HepG2 (cell line): ENCODE measurements around the gene P2RY11. TPM values are rescaled to one million over a fixed set of nuclear protein-coding genes. Genes with fewer than 3 reads are reported as not detected.

Experiments used
- ATAC-seq: fragments of 200-7000 bp; cut with Tn5 transposase; 3 replicates; pipeline ENCODE4 v1.9.1; 2020; ENCODE audit warnings: mild to moderate bottlenecking, moderate library complexity
- BruUV-seq: library from RNA; stranded (reverse); fragments of 400-500 nt; replicated peaks from 2 replicates; lab custom pipeline; 2021; lab: Mats Ljungman, UMichigan
- CTCF ChIA-PET: fragments of 300-600 bp; formaldehyde crosslinking; extraction: SDS; loops from one replicate; lab custom pipeline; 2021; ENCODE audit warnings: low total read pairs, inconsistent platforms, low intra/inter-chr PET ratio; lab: Yijun Ruan, JAX
- POLR2A ChIA-PET: fragments of 350-600 bp; sonication (Branson Sonifier 250); formaldehyde crosslinking; loops from one replicate; lab custom pipeline; 2020; ENCODE audit warnings: antibody characterized with exemption, inconsistent platforms; lab: Yijun Ruan, JAX
- DNase-seq: peaks from one replicate; pipeline ENCODE4 v3.0.0-alpha.2; 2015; ENCODE audit warnings: low spot score
- FAIRE-seq: peaks from 3 replicates; lab custom pipeline; 2011; peaks lifted over from hg19 to GRCh38; lab: Jason Lieb, UNC
- H2AFZ ChIP-seq: one replicate; pipeline ENCODE4 v1.6.1; 2011; ENCODE audit warnings: low read length, inconsistent platforms
- H3K27ac ChIP-seq: fragments of 300-600 bp; 3 replicates; pipeline ENCODE4 v1.8.0; 2011; ENCODE audit warnings: mixed run types, mild to moderate bottlenecking, mixed read lengths, low read length, inconsistent platforms; ENCODE audit not compliant: insufficient read depth; ENCODE audit errors: extremely low read length
- H3K27me3 ChIP-seq, 2 experiments: fragments of 200-600 bp in 1 of 2; 2 replicates in 1 of 2; 3 replicates in 1 of 2; pipeline versions ENCODE4 v1.6.0 to v1.8.0; 2011; ENCODE audit warnings: low read length in 2 of 2, mild to moderate bottlenecking in 2 of 2, moderate library complexity in 2 of 2, inconsistent platforms in 1 of 2; ENCODE audit not compliant: insufficient read depth in 2 of 2, control insufficient read depth in 1 of 2
- H3K36me3 ChIP-seq, 2 experiments: fragments of 200-600 bp in 1 of 2; replicated peaks in 1 of 2; 2 replicates in 1 of 2; 3 replicates in 1 of 2; pipeline versions ENCODE4 v1.5.1 to v1.8.0; 2011; ENCODE audit warnings: low read length in 2 of 2, inconsistent platforms in 1 of 2; ENCODE audit not compliant: insufficient read depth in 2 of 2, control insufficient read depth in 1 of 2
- H3K4me1 ChIP-seq: 2 replicates; pipeline ENCODE4 v1.5.1; 2012; ENCODE audit warnings: low read length, inconsistent platforms; ENCODE audit not compliant: insufficient read depth
- H3K4me2 ChIP-seq: 2 replicates; pipeline ENCODE4 v1.6.0; 2011; ENCODE audit warnings: low read depth, low read length, inconsistent platforms
- H3K4me3 ChIP-seq, 3 experiments: fragments of 200-600 bp in 1 of 3; sonication (generic), shearing (Covaris generic) in 1 of 3; replicated peaks in 1 of 3; 2 replicates each; pipeline ENCODE4 v1.5.1; 2011 to 2016; ENCODE audit warnings: low read length in 3 of 3, inconsistent platforms in 2 of 3, low read depth in 2 of 3, mild to moderate bottlenecking in 2 of 3, control low read depth in 1 of 3, mixed read lengths in 1 of 3; ENCODE audit not compliant: insufficient read depth in 1 of 3
- H3K79me2 ChIP-seq: one replicate; pipeline ENCODE4 v1.6.1; 2011; ENCODE audit warnings: low read length, inconsistent platforms; ENCODE audit not compliant: insufficient read depth
- H3K9ac ChIP-seq: 2 replicates; pipeline ENCODE4 v1.6.0; 2011; ENCODE audit warnings: mild to moderate bottlenecking, low read depth, low read length, inconsistent platforms; ENCODE audit not compliant: insufficient read depth
- H3K9me3 ChIP-seq: 2 replicates; pipeline ENCODE4 v1.5.1; 2012; ENCODE audit warnings: mild to moderate bottlenecking, low read length
- H4K20me1 ChIP-seq: 2 replicates; pipeline ENCODE4 v1.6.0; 2011; ENCODE audit warnings: inconsistent platforms, mild to moderate bottlenecking, low read length, moderate library complexity; ENCODE audit not compliant: insufficient read depth
- CEBPB ChIP-seq: IDR thresholded peaks from 2 replicates; pipeline ENCODE4 v1.6.1; 2011; ENCODE audit warnings: low read depth, low read length, improper control_type of control experiment, borderline replicate concordance
- EZH2 ChIP-seq: conservative IDR thresholded peaks from 2 replicates; pipeline ENCODE4 v1.6.1; 2012; ENCODE audit warnings: mild to moderate bottlenecking, low read depth, low read length, moderate library complexity
- GLI4 ChIP-seq: sonication (generic); formaldehyde crosslinking; IDR thresholded peaks from 2 replicates; pipeline ENCODE4 v1.5.1; 2020; ENCODE audit warnings: missing genetic modification reagents, mild to moderate bottlenecking, moderate library complexity, borderline replicate concordance
- MAFF ChIP-seq: IDR thresholded peaks from 2 replicates; pipeline ENCODE4 v1.6.1; 2011; ENCODE audit warnings: low read depth, low read length, improper control_type of control experiment
- POLR2A ChIP-seq, 2 experiments: IDR thresholded peaks; 2 replicates each; pipeline ENCODE4 v1.6.1; 2011; ENCODE audit warnings: low read depth in 2 of 2, low read length in 2 of 2, mild to moderate bottlenecking in 1 of 2, moderate library complexity in 1 of 2; ENCODE audit not compliant: insufficient read depth in 1 of 2
- SAP130 ChIP-seq: IDR thresholded peaks from 2 replicates; pipeline ENCODE4 v1.6.1; 2016; ENCODE audit warnings: low read depth
- TRIM24 ChIP-seq: sonication (generic); formaldehyde crosslinking; IDR thresholded peaks from 2 replicates; pipeline ENCODE4 v1.8.0; 2022; ENCODE audit warnings: mild to moderate bottlenecking, missing genetic modification reagents
- ZMAT5 ChIP-seq: sonication (generic); formaldehyde crosslinking; IDR thresholded peaks from 2 replicates; pipeline ENCODE4 v1.5.0; 2020; ENCODE audit warnings: mild to moderate bottlenecking, low read depth, missing genetic modification reagents, borderline replicate concordance
- ZNF143 ChIP-seq: sonication (generic); formaldehyde crosslinking; IDR thresholded peaks from 2 replicates; pipeline ENCODE4 v1.4.0; 2020; ENCODE audit warnings: missing genetic modification reagents
- WGBS: methylation state at CpG from one replicate; pipeline ENCODE4 v1.1.6; 2017; ENCODE audit warnings: low lambda C conversion rate; 5-methylcytosine and 5-hydroxymethylcytosine counted together
- in situ Hi-C: cut with HindIII; loops from 2 replicates; pipeline ENCODE4 v1.10.0; 2017; ENCODE audit warnings: low pct_unique_long_range_greater_than_20kb; ENCODE audit not compliant: extremely low pct_ligation_motif_present
- intact Hi-C: fragments of 100-400 bp; cut with micrococcal nuclease; formaldehyde crosslinking; loops from one replicate; pipeline ENCODE4 v1.10.0; 2022; ENCODE audit not compliant: unreplicated experiment
- polyA plus RNA-seq, 8 experiments: library from polyadenylated mRNA; depleted of rRNA in 3 of 8; stranded (reverse) in 7 of 8; unstranded in 1 of 8; fragments of >200 nt; fragmentation: Illumina TruSeq in 4 of 8; extraction: Trizol in 4 of 8; gene quantifications; 2 replicates each; pipeline versions ENCODE4 v1.2.1 to v1.2.3, GENCODE V29; 2011 to 2016; ENCODE audit warnings: low read depth in 4 of 8, missing spikeins in 1 of 8, mixed read lengths in 1 of 8; ENCODE audit not compliant: insufficient read depth in 1 of 8
- total RNA-seq, 5 experiments: library from RNA; depleted of rRNA; stranded (reverse); fragments of >200 nt; fragmentation: Illumina TruSeq; extraction: Trizol; gene quantifications; 2 replicates each; pipeline ENCODE4 v1.2.3, GENCODE V29; 2016; ENCODE audit warnings: low read depth in 1 of 5
- TF ChIP-seq, protein P1 (sequence below): sonication (generic); formaldehyde crosslinking; IDR thresholded peaks from 2 replicates; pipeline ENCODE4 v1.4.0; 2020; ENCODE audit warnings: missing genetic modification reagents

The P2RY11 gene
- total and polyA plus RNA-seq, 2 of the 13 experiments (the other 11 are each of a cell fraction or from before 2014, with no cell fraction given) = 4.0 to 7.8 TPM

DNA sequence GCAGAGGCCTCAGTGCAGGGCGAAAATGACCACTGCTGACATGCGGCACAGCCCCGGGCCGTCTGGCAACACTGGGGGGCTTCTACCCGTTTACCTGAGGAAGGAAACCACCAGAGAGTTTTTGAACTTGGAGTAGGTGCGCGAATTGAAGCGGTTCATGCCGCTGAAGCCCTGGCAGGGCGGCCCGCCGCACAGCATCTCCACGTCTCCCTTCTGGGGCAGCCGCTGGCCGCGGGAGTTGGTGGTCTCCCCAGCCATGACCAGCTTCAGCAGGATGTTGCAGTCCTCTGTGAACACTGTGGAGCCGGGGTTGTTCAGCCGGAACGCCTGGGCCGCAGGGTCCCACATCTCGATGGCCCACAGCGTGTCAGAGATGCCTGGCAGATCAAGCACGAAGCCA lies 28.5 kb downstream of the P2RY11 start:
- H3K27ac ChIP-seq = no peak overlapping the region
- no peak overlapping the region for H2AFZ ChIP-seq
- WGBS = 95% methylated on average over 17 of the region's 23 CpGs
- CTCF ChIA-PET = no interaction called here
- H3K9me3 ChIP-seq = no peaks in the 10 kb centered on the region
- TF ChIP-seq MAFF = no peak
- TF ChIP-seq, protein P1, sequence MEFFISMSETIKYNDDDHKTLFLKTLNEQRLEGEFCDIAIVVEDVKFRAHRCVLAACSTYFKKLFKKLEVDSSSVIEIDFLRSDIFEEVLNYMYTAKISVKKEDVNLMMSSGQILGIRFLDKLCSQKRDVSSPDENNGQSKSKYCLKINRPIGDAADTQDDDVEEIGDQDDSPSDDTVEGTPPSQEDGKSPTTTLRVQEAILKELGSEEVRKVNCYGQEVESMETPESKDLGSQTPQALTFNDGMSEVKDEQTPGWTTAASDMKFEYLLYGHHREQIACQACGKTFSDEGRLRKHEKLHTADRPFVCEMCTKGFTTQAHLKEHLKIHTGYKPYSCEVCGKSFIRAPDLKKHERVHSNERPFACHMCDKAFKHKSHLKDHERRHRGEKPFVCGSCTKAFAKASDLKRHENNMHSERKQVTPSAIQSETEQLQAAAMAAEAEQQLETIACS (CRISPR knock-in tag) = no peak
- TF ChIP-seq ZNF143 (CRISPR knock-in tag) = no peak
- TF ChIP-seq CEBPB = no peak
- H4K20me1 ChIP-seq = no peaks in the 10 kb centered on the region
- H3K79me2 ChIP-seq = no peaks in the 10 kb centered on the region
- intact Hi-C loops (no loop called here), in situ Hi-C loops (no loop called here)
- no peak for FAIRE-seq
- ATAC-seq = no peak
- H3K4me2 ChIP-seq = no peak overlapping the region
- no peak overlapping the region for H3K9ac ChIP-seq
- no TSS peak for BruUV-seq
- no peak overlapping the region for H3K4me3 ChIP-seq
- no peaks in the 10 kb centered on the region for H3K4me1 ChIP-seq
- POLR2A ChIA-PET = no interaction called here
- DNase-seq = no peak
- peaks cover 47 to 84% of the 10 kb centered on the region in 2 experiments for H3K36me3 ChIP-seq
- no peaks in the 10 kb centered on the region for H3K27me3 ChIP-seq

DNA sequence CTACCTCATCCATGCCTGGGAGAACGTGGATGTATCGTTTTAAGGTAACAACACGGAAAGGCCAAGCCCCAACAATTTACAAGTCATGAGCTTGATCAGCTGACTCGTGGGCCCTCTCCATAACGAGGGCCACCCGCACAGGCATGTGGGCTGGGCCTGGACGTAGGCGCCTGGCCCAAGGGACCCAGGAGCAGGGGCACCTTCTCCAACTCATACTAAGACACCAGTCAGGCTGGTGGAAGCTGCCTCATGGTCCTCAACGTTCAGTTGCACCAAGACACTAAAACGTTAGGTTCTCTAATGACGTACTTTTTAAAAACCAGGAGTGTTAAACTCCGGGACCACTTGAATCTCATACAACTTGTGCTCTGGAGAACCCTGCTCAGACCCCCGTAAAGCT lies 30.0 kb downstream of the P2RY11 start:
- in situ Hi-C loops = no loop called here

More for the DNA sequence above, 30.0 kb downstream of the P2RY11 start:
- H3K4me1 ChIP-seq = no peaks in the 10 kb centered on the region
- no peak for TF ChIP-seq TRIM24
- no peak for TF ChIP-seq ZMAT5 (CRISPR knock-in tag)
- no peak for TF ChIP-seq SAP130 (CRISPR knock-in tag)
- no peak for TF ChIP-seq EZH2
- no peak for TF ChIP-seq POLR2A (IDR thresholded peaks at IDR 0.05; ENCODE audit: insufficient read depth in 1 of 2, low read depth in 2 of 2, low read length in 2 of 2)
- TF ChIP-seq GLI4 = no peak
- CTCF ChIA-PET = no interaction called here
- no peak overlapping the region for H3K9ac ChIP-seq
- ATAC-seq (no peak), FAIRE-seq (no peak), DNase-seq (no peak)
- H3K36me3 ChIP-seq = peaks cover 49 to 92% of the 10 kb centered on the region in 2 experiments
- H3K4me3 ChIP-seq = no peak overlapping the region
- H3K4me2 ChIP-seq = no peak overlapping the region
- WGBS = 93% methylated on average over 9 of the region's 13 CpGs
- POLR2A ChIA-PET = no interaction called here
- H4K20me1 ChIP-seq = no peaks in the 10 kb centered on the region
- H3K27ac ChIP-seq = no peak overlapping the region
- H3K27me3 ChIP-seq = no peaks in the 10 kb centered on the region
- H2AFZ ChIP-seq = no peak overlapping the region
- intact Hi-C loops = no loop called here
- no peaks in the 10 kb centered on the region for H3K79me2 ChIP-seq
- BruUV-seq = TSS peak; percentile 42
- no peaks in the 10 kb centered on the region for H3K9me3 ChIP-seq
